ENCODE data around the gene PMP22.

PMP22 gene

DNA sequence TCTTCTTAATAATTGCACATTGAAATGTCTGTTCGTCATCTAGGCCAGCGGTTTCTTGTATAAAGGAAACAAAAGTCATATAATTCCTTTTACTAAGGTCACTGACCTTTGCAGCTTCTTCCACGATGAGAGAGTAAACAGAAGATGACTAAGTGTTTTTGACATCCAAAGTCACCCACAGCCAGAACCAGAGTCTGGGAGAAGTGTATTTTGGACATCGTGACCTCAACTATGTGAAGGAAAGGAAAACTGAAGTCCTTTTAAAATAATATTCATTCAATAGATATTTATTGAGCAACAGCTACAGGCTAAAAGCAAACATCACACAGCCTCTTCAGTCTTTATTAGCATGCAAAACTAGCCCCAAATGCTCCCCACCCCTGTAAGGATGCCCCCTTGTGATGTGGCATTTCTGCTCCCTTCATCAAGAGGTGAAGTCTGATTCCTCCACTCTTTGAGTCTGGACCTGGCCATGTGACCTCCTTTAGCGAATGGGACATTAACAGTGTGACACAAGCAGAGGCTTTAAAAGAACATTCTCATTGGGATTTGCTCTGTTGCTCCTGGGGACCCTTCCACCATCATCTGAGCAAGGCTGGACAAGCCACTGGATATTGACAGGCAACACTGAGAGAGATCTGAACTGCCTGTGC, 8.1 kb upstream of the PMP22 start:
- DNase-seq: no peak

DNA sequence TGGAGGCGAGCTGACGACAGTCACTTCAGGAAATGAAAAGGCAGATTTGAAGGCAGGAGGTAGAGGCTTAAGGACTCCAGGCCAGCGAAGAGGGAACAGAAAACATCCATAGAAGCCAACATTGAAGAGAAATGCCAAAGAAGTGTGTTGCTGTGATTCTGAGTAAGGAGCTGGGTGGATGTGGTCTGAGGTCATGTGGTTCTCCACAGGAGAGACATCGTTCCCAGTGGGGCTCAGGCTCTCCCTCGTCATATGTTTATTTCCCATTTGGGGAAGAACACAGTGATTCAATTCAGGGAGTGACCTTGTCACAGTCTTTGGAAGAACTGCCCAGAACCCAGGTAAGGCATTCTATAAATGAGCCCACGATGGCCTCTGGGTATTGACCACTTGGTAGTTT, 6.6 kb upstream of the PMP22 start:
- no peak for DNase-seq

DNA sequence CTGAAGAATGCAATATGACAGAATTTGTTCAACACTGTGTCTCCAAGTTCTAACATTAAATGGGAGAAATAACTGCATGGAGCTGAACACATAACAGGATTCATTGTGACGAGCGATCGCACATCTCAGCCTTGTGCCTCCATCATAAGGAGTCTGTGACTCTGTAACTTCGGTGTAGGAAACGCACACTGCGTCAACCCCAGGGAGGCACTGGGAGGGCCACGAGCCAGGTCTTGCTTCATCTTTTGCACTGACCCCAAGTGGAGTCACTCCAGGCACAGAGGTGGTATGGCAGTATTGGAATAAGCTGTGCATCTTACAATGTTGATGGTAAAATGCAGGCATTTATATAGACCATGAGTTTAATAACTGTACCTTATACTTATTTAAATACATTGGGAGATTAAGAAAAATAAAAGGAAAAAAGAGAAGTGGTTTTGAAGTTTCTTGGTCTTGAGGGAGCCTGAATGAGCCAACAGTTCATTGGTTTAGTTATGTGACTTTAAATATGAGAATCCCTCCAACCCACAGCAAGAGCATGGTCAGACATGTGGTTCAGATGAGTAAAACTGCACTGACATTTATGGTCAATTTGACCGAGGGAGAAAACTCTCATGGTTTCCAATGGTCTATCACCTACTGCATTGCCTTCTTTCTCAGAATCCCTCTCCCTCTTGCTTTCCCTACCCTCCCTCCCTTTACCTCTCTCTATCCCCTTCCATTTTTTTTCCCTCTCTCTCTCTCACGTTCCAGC, 5.7 kb upstream of the PMP22 start:
- DNase-seq: no peak

DNA sequence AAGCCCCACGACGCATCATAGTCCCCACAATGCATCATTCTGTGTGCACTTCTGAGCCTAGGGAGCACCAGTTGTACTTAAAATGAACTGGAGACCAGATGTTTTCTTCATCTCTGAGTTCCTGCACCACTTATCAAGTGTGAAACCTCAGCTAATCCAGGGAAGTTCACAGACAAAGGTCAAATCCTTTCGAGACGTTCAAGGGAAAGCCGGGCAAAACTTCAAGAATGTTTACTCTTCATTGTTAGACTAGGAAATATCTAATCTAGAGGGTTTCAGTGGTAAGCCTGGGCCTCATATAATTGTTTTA, 4.6 kb upstream of the PMP22 start:
- DNase-seq: no peak

DNA sequence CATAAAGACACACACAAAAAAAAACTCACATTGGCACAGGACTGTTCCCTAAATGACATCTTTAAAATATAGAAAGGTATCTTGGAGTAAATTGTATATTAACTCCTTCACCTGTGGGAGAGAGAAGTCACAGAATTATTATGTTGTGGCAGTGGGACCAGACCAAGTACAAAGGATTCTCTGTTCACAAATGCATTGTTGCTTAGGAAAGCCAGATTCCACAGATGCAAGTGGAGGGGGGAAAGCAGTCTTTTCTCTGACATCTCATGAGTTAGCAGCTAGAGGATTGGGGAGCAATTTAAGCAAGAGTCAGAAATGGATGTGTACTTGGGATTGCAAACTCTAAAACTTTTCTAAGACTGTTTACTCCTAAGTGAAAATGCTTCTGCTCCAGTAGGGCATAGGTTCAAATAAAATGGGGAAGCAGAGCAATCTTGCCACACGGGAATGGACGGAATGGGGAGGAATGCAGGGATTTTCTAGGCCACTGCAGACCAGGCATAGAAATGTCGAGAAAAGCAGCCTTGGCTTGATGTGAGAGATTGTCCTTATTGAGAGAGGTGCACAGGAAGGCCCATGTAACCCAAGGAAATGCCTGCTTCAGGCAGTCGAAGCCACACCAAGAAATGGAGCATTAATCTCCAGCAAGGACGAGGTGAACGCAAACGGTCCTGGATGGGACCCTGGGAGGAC, 4.1 kb upstream of the PMP22 start:
- no peak for DNase-seq

DNA sequence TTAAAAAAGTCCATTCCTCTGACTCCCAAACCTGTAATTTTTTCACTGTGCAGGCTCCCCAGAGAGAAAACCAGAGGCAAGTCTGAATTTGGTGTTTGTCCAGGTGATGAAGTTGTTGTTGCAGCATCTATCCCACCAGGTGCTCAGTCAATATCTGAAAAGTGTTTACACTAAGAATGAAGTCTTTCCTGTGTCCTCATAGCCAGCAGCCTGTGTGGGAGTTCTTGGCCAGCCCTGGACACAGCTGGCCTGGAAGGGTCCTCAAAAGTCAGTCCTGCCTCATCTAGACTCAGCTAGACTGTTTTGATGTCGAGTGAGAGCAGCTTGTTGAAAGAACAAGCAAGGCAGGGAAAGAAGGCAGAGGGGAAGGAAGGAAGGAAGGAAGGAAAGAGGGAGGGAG, 3.3 kb upstream of the PMP22 start:
- peak; percentile 78 for DNase-seq

DNA sequence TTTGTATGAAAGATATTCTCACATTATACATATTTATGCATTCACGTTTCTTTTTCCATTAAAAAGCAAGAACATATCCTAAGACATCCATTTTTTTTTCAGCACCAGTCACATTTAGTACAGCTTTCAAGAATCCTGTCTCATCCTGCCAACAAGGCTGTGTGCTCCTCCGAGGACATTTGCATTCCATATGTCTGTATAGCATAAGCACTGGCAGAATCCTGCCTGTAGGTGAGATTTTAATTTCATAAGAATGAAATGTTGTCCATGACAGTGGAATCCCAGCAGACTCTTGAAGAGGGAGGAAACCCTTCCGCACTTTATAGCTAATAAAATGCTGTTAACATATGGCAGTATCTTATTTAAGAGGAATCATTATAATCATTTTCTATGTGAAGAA, 2.9 kb upstream of the PMP22 start:
- DNase-seq: peak; percentile 34

DNA sequence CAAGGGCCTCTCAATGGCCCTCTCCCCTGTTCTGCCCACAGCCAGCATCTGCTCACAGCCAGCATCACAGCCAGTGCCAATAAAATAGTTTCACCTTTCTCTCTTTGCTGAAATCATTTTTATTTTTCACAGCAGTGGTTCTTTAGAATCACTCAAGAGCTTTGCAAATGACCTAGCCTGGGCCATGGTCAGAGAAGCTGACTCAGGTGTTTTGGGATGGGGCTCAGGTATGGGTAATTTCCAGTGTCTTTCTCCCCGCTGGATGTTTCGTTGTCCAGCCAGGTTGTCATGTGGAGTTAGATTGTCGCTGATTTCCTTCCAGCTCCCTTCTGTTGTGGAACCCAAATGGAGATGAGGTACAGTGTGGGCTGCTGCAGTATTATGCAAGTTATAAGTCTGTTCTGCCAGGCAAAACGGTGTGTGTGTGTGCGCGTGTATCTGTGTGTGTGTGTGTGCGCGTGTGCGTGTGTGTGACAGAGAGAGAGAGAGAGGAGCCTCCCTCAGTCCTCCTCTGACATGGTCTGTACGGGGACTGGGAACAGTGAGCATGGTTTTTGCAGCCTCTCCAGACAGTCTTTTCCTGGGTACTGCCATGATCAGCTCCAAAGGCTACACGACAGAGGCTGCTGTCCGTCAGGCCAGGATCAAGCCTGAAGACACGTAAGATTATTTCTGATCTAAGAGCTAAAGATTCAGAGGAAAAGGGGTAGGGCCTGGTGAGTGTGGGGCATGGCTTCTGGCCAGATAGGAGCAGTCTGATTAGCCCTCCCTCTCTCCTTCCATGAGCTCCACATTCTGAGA, 1.4 kb upstream of the PMP22 start:
- DNase-seq: no peak

DNA sequence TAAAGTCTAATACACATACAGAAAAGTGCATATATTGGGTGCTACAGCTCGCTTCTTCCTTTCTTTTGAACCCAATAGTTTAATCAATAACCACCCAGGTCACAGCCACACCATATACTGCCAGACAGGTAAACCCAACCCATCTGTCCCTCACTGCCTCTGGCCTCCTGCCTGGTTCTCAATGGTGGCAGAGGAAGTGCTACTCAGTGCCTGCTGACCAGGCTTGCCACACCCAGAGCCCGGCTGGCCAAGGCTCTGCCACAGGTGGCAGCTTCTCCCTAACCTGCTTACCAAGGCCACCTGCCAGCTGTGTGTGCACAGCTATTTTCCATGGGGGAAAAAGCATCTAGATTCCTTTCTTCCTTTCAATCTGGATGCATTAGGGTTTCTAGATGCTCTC, 584 bp downstream of the PMP22 start:
- no peak for DNase-seq

DNA sequence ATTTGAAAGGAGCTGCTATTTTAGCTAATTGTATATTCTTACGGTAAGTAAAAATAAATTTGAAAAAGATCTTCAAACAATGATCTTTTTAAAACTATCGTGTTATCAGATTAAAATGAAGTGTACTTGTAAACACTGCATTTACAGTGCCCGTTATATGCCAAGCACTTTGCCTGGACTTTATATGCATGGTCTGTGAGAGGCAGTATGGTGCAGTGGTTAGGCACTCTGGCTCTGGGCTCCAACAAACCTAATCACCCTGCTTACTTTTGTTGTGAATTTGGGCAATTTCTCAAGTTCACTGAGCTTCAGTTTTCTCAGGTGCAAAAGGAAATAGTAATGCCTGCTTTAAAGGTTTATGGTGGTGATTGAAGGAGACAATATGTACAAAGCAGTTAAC, 1.4 kb downstream of the PMP22 start:
- no peak for DNase-seq

DNA sequence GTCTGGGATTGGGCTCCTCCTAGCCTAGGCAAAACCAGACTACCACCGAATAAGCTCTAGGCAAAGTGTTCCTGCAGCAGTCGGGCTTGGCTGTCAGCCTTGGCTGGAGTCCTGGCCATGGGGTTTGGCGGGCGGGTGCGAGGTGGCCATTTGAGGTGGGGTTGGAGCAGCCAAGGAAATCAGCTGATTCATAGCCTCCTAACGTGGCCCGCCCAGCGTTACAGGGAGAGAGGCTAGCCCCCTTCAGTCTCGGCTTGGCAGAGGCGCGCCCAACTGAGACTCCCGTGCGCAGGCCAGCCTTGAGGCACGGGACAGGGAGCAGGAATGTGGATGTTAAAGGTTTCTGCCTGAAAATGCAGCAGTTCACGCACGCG, 1.9 kb downstream of the PMP22 start:
- peak; percentile 94 for DNase-seq

DNA sequence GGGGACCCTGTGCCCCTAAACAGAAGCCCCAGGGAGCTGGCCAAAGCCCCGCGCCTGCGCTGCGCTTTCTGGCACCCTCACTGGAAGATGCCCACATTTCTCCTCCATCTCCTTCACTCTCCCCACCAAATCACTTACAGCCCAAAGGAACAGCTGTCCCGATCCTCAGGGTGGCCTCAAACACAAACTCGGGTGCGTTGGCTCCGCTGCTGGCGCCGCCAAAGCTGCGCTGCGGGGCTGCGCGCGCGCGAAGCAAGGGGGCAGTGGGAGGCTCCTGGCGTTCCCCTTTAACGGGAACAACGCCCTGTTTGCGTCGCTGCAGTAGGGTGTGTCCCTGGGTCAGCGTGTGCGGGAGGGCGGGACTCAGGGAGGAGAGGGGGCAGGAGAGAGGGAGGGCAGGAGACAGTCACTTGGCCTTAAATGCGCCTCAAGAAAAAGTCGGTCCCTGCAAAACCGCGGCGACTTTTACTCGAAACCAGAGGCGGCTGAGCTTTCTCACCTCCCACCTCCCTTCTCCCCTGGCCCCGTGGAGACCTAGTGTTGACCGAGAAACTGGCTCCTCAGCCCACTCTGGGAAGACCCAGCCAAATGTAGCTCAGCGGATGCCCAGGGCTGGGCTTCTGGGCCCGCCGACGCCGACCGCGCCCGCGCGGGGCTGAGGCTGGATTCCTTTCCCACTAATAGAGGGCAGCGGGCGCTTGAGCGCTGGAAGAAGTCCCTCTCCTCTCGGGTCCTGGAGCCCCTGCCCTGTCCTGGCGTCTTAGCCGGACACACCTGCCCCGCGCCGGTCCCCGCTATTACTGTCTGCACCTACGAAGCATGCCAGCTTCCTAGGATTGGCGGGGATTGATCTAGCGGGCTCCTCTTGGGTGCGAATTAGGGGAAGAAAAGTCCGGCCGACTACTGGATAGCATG, 2.6 kb downstream of the PMP22 start:
- peak; percentile 94 for DNase-seq

DNA sequence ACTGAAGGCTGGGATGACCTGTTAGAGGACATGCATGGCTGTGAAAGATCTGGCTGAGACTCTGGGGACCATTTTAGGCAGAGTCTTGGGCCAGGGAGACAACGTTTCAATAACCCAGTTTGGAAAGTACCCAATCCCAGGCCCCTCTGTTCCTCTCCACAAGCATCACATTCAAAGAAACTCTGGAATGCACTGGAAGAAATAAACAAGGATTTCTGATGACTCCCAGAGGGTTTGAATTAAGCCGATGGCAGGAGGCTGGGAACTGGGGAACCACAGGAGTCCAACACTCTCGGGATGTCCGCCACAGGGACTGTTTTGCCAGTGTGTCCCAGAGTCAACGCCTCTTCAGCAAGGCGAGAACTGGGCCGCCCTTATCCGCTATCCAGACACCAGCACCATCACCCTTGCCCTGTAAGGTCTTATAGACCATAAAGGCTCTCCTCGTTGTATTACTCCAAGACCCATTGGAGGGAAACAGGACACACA, 3.3 kb downstream of the PMP22 start:
- DNase-seq: peak; percentile 57

DNA sequence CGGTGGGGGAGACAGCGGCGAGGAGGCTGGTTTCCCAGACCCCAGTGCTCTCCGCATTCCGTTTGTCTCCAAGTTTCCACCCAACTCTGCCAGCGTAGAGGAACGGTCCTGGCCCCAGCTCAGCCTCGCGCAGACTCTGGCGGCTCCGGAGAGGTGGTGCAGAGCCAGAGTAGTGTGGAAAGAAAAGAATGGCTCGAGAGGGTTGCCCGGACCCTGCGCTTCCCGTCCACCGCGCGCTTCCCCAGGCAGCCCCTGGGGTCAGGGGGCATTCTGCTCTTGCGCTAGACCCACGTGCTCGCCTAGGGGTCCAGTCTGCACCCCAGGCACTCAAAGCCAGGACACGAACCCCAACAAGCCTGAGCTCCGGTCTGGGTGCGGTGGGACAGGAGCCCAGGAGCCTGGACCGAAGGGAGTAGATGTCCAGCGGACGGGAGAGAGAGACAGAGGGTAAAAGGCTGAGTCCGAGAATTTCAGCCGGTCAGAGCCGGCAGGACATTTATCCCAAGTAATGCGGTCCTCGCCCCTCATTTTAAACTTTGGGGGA, 3.8 kb downstream of the PMP22 start:
- peak; percentile 84 for DNase-seq

DNA sequence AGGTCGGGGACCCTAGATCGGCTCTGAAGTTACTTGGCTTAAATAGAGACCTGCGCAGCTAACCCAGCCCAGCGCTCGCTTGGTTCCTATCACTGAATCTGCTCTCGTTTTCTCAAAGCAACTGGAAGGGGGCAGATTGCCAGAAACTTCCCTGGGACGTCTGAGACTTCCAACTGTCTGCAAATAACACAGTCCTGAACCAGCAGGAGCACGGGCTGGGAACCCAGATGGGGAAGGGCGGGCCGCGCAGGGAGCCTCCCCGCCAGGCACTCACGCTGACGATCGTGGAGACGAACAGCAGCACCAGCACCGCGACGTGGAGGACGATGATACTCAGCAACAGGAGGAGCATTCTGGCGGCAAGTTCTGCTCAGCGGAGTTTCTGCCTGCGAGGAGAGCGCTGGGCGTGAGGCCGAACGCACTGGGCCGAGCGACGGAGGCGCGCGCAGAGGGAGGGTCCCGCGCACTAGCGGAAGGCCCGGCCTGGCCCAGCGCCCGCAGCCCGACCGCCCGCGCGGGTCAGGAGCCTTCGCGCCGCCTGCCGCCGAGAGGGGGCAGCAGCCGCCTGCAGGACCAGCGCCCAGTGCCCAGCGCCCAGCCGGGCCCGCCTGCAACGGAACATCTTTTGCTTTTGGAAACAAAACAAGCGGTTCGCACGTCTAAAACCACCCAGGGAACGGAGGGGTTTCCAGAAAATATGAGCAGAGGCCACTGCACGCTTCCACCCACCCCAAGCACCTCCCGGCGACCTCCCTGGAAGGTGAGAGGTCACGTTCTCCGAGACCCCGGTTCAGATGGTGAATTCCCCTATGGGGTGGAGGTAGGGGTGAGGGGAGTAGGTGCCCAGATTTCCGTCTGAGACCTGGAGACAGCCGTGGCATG, 4.5 kb downstream of the PMP22 start:
- DNase-seq: peak; percentile 95

DNA sequence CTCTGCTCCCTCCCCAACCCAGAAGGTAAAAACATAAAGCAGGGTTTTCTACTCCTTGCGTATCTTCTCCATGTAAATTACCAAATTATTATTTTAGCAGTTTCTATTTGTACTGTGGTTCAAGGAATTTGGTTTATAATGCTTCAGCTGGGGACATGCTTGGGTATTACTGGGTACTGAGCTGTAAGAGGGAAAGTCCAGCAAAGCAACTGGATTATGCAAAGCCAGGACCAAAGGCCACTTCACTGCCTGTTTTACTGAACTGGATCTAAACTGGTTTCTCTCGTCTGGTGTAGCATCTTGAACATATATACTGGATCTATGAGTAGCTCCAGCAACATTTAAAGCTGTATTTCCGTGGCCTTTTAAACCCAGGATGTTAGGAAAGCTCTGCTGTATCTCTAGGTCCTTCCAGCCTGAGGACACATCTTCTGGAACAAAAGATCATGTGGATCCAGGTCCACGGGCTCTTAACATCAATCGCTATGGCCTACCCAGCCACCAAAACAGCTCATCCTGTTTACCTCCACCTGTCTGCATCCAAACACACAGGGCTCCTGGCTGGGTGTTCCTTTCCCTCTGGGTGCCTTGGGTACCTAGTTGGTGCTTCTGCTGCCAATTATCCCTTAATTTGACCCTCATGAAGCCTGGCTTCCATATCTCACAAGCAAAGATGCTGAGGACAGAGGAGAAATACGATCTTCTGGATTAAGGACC, 7.2 kb downstream of the PMP22 start:
- DNase-seq: no peak

DNA sequence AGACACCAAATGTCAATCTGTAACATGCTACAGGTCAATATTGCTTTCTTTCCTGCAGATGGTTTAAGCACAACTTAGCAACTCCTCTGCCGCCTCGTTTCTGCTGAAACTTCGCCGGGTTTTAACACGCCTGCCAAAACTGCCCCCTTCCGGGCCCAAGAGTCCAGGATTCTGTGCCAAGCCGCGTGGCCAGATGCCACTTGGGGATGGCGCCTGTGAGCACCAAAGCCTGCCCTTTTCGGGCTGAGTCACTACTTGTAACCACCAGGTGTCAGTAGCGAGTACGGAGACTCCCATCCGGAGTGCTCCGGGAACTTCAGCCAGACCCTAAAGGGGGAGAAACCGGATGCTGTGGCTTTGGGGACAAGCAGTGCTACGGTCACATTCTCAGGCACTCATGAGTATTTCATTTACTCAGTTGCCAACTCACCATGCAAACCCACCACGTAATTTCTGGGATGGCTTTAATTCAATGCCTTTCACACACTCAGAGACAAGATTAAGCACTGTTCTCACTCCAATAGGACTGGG, 7.8 kb downstream of the PMP22 start:
- DNase-seq: peak; percentile 86

DNA sequence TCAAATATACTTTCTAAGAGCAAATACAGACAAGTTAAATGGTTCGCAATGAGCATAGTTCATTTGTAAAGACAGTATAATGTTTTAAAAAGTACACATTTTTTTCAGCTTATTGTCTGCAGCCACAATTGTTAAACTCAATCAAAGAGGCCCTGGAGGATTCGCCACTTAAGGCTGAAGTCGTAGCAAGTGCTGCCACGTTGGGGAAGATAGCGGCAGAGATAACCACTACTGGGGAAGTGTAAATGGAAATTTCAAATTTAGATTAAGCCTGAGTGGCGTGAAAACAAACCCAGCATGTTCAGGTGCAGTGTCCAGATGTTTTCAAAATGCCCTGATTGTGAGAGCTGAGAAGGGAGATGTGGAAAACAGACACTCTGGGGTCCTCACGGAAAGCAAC, 8.4 kb downstream of the PMP22 start:
- DNase-seq: no peak

DNA sequence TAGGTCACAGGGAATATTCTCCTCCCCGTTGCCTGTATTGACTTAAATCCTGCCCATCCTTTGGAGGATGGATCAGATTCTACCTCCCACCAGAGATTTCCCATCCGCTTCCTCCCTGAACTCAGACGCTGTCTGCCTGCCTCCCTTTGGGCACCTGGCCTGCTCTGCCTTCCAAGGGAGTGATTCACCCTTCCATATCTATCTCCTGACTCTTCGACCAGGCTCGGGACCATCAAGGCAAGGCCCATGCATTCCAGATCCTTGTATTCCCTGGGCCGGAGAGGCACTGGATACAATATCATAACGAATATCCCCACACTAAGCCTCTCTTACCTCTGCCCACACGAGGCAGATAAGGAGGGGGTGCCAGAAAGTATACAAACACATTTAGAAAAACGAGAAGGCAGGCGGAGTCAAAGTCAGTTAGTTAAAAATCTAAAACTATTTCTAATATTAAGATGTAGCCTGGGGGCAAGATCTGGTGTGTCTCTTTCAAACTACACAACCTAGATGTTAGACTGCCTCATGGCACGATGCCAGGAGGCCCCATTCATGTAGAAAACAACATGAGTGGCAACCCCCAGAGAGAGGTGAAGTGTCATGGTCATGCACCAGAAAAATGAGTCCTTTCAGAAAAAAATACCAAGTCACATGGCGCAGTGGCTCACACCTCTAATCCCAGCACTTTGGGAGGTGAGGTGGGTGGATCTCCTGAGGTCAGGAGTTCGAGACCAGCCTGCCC, 9.2 kb downstream of the PMP22 start:
- no peak for DNase-seq

All from right hindlimb (tissue), 1 donor.